ENCODE measurements around the gene ZNRF3.

Gene ZNRF3

DNA sequence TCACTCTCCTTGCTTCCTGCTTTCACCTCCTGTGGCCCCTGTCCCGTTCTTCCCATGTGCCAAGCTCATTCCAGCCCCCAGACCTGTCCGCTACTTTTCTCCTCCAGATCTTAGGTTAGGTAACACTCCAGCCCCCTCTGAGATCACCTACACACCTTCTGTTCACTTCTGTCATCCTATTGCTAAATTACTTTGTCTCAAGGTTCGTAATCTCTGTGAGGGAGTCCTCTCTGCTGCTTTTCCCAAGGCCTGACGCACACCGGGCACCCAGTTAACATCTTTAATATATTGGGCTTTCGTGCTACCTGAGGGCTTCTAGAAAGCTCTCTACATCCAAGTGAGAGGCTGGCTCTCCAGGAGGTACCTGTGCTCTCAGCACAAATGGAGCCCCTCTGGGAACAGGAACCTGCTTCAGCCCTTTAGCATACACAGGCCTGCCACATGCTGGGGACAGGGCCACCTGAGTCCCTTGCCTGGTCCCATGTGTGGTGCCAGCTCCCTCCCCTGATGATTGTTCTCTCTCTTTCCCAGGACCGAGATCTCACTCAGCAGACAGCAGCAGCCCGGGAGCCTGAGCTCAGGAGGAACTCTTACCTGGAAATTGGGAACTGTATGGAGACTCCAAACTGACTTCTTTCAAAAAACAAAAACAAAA lies 169.8 kb downstream of the ZNRF3 start:
- Histone ChIP-seq H3K79me2 (ENCODE audit: control insufficient read depth, insufficient read depth, low read length, unreplicated experiment) (no peaks in the 10 kb centered on the region), H3K4me1 (ENCODE audit: control insufficient read depth, insufficient read depth, low read length, unreplicated experiment) (no peaks in the 10 kb centered on the region), H3K36me3 (ENCODE audit: insufficient read depth, low read length) (no peaks in the 10 kb centered on the region), H3K27me3 (ENCODE audit: insufficient read depth, low read length) (no peaks in the 10 kb centered on the region), H3K4me3 (ENCODE audit: low read depth, low read length) (no peak overlapping the region), H2AFZ (ENCODE audit: low read length, unreplicated experiment) (no peak overlapping the region), H3K27ac (ENCODE audit: low read depth, low read length) (no peak overlapping the region)

DNA sequence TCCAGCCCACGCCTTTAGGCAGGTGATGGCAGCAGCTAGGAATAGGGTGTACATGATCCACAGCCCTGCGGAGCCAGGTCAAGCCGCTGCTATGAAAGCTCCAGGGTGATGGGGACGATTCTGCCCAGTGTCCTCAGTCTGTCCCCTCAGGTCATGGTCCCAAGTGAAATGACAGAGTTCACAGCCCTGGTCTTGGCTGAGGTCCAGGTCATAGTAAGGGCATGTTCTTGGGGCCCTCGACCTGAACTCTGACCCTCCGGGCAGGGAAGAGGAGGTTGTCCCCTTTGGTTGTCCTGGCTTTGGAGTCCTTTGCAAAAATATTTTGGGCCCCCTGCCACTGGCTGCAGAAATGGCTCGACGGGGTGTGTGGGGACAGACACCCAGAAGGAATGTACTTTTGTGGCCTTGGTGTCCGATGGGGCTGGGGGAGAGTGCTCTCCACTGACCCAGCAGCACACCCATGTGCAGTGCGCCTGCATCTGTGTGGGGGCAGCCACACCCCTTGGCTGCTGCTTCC lies 170.9 kb downstream of the ZNRF3 start:
- H3K4me3 ChIP-seq (ENCODE audit: low read depth, low read length): no peak overlapping the region
- H3K27ac ChIP-seq (ENCODE audit: low read depth, low read length): no peak overlapping the region
- H3K79me2 ChIP-seq (ENCODE audit: control insufficient read depth, insufficient read depth, low read length, unreplicated experiment): no peaks in the 10 kb centered on the region
- H2AFZ ChIP-seq (ENCODE audit: low read length, unreplicated experiment): no peak overlapping the region
- no peaks in the 10 kb centered on the region for H3K4me1 ChIP-seq (ENCODE audit: control insufficient read depth, insufficient read depth, low read length, unreplicated experiment)
- no peaks in the 10 kb centered on the region for H3K27me3 ChIP-seq (ENCODE audit: insufficient read depth, low read length)
- no peaks in the 10 kb centered on the region for H3K36me3 ChIP-seq (ENCODE audit: insufficient read depth, low read length)

DNA sequence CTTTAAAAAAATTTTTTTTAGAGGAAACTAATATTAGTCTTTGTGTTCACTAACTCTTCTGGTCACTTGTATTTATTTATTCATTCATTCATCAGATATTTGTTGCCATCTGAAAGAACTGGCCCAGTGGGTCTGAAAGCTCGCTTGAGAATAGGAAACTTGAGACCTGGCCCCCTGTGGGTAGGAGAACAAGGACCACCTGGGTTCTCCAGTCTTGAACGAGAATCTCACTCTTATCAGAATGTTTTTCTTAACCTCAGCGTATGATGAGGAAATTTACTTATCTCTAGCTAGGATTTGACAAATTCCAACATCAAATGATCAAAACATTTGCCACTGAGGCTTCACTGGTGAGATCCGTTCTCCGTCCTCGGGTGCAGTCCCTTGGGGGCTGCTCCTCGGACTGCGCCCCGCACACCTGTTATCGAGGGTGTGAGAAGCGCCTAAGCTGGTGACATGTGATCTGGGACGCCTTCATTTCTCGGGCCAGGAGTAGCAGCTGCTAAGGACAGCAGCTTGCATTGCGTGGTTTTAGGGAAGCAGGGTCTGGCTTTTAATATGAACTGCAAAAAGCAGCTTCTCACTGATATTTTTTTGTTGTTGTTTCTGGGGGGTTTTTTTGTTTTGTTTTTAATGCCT lies 171.9 kb downstream of the ZNRF3 start:
- H2AFZ ChIP-seq (ENCODE audit: low read length, unreplicated experiment): no peak overlapping the region
- no peak overlapping the region for H3K27ac ChIP-seq (ENCODE audit: low read depth, low read length)
- H3K36me3 ChIP-seq (ENCODE audit: insufficient read depth, low read length): no peaks in the 10 kb centered on the region
- no peak overlapping the region for H3K4me3 ChIP-seq (ENCODE audit: low read depth, low read length)
- no peaks in the 10 kb centered on the region for H3K4me1 ChIP-seq (ENCODE audit: control insufficient read depth, insufficient read depth, low read length, unreplicated experiment)
- no peaks in the 10 kb centered on the region for H3K79me2 ChIP-seq (ENCODE audit: control insufficient read depth, insufficient read depth, low read length, unreplicated experiment)
- H3K27me3 ChIP-seq (ENCODE audit: insufficient read depth, low read length): no peaks in the 10 kb centered on the region

DNA sequence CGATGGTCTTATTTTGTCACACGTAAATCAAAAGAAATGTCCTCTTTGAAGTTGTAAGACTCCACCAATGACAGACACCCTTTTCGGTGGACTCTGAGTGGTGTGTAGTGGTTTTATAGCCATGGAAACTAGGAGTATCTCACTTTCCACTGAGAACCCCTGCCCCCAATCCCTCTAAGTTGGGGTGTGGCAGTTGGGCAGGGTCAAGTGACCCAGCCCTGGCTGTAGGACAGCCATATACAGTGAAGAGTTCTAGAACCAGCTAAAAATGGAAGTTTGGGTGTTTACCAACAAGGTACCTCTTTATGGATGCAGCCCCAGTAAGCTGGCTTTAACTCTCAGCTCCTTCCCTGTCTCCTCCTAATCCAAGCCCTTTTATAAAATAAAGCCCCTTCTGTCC lies 173.1 kb downstream of the ZNRF3 start:
- no peaks in the 10 kb centered on the region for H3K4me1 ChIP-seq (ENCODE audit: control insufficient read depth, insufficient read depth, low read length, unreplicated experiment)
- H3K36me3 ChIP-seq (ENCODE audit: insufficient read depth, low read length): no peaks in the 10 kb centered on the region
- no peak overlapping the region for H3K27ac ChIP-seq (ENCODE audit: low read depth, low read length)
- no peaks in the 10 kb centered on the region for H3K27me3 ChIP-seq (ENCODE audit: insufficient read depth, low read length)
- H2AFZ ChIP-seq (ENCODE audit: low read length, unreplicated experiment): no peak overlapping the region
- H3K79me2 ChIP-seq (ENCODE audit: control insufficient read depth, insufficient read depth, low read length, unreplicated experiment): no peaks in the 10 kb centered on the region
- no peak overlapping the region for H3K4me3 ChIP-seq (ENCODE audit: low read depth, low read length)

DNA sequence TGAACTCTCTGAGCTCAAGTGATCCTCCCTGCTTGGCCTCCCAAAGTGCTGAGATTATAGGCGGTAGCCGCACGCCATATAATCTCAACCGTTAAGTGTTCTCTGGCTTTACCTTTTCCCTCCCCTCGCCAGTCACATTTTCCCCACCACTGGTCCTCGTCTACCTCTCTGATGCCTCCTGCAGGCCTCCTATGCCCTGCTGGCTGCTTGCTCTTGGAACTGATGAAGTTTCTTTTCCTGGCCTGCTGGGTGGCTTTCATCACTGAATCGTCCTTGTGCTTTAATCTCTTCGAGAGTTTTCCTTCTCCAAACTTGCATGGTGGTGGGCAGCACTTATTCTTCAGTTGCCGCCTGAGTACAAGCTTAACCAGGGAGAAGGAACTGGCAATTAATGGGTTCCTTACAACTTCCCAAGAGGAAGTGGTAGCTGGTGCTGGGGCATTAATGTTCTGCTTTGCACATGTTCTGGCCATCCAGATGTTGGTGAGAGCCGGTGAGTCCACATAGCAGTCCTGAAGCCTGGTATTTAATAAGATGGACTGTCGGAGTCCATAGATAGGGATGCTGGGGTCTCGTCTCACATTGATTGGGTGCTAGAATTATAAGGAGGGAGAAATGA lies 177.0 kb downstream of the ZNRF3 start:
- H3K27me3 ChIP-seq (ENCODE audit: insufficient read depth, low read length): no peaks in the 10 kb centered on the region
- H3K4me3 ChIP-seq (ENCODE audit: low read depth, low read length): no peak overlapping the region
- H2AFZ ChIP-seq (ENCODE audit: low read length, unreplicated experiment): no peak overlapping the region
- H3K36me3 ChIP-seq (ENCODE audit: insufficient read depth, low read length): no peaks in the 10 kb centered on the region
- H3K79me2 ChIP-seq (ENCODE audit: control insufficient read depth, insufficient read depth, low read length, unreplicated experiment): no peaks in the 10 kb centered on the region
- H3K4me1 ChIP-seq (ENCODE audit: control insufficient read depth, insufficient read depth, low read length, unreplicated experiment): no peaks in the 10 kb centered on the region
- H3K27ac ChIP-seq (ENCODE audit: low read depth, low read length): no peak overlapping the region

DNA sequence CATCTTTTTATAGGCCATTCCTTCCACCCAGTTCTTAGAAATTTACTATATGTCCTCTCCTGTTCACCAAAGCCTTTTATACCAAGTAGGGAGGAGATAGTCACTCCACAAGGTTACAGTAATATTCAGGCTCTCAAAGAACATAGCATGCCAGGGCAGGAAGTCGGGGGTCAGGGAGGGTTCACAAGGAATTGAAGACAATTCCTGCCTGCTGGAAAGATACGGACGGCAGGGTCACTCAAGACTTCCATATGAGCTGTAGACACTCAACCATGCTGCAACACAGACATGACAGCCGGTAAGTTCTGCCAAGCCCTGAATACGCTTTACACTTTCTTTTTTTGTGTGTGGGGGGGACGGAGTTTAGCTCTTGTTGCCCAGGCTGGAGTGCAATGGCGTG lies 177.6 kb downstream of the ZNRF3 start:
- Histone ChIP-seq H3K79me2 (ENCODE audit: control insufficient read depth, insufficient read depth, low read length, unreplicated experiment) (no peaks in the 10 kb centered on the region), H3K27me3 (ENCODE audit: insufficient read depth, low read length) (no peaks in the 10 kb centered on the region; the same call in 1 of the 2 replicates), H2AFZ (ENCODE audit: low read length, unreplicated experiment) (no peak overlapping the region), H3K4me1 (ENCODE audit: control insufficient read depth, insufficient read depth, low read length, unreplicated experiment) (no peaks in the 10 kb centered on the region), H3K27ac (ENCODE audit: low read depth, low read length) (no peak overlapping the region), H3K36me3 (ENCODE audit: insufficient read depth, low read length) (no peaks in the 10 kb centered on the region), H3K4me3 (ENCODE audit: low read depth, low read length) (no peak overlapping the region)

DNA sequence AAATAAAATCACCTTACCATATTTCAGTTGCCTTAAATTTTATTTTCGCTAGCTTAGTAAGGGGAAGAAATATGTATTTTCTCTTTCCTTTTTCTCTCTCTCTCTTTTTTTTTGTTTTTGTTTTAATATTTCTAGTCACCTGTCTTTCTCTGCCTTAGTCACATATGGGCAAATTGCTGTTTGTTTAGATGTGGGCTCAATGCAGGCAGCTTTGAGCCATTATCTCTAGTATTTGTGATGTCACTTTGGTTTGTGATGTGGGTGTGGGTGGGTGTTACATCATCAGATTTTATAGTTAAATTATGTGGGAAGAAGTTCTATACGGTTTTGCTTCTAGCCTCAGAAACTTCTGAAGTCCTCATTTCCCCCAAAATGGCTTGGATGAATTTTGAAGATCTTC lies 178.4 kb downstream of the ZNRF3 start, which contains the start of gene C22orf31:
Gene C22orf31 (minus strand): TSS at position 59 of the 400 bp plus-strand sequence. CDS start 39 bp downstream, at position 20.
- Histone ChIP-seq H3K4me3 (ENCODE audit: low read depth, low read length) (no peak within 1 kb of the TSS), H3K4me1 (ENCODE audit: control insufficient read depth, insufficient read depth, low read length, unreplicated experiment) (no peaks in the 10 kb centered on the region)

DNA sequence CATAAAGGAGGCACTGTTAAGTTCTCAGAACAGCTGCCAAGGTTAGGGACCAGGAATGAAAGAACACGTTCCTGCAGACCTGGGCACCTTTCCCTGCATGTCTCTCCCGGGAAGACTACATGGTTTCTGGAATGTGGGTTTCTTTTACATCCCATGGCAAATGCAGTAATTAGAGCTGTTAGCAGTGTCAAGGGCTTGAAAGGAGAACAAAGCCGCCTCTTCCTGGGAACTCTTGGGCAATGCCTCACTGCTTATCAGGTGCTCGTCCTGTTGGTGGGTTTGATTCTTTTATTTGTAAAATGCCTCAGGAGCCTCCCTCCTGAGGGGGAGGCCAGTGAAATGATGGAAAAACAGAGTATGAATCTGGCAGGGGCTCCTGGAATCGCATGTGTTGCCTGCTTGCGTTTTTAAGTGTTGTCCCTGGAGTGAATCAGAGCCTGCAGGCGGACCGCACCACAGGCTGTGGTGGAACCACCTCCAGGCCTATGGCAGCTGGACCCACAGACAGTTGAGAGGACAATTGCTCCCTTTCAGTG lies 179.0 kb downstream of the ZNRF3 start:
- H3K4me1 ChIP-seq (ENCODE audit: control insufficient read depth, insufficient read depth, low read length, unreplicated experiment): no peaks in the 10 kb centered on the region
- no peak overlapping the region for H3K4me3 ChIP-seq (ENCODE audit: low read depth, low read length)
- no peaks in the 10 kb centered on the region for H3K79me2 ChIP-seq (ENCODE audit: control insufficient read depth, insufficient read depth, low read length, unreplicated experiment)
- no peaks in the 10 kb centered on the region for H3K36me3 ChIP-seq (ENCODE audit: insufficient read depth, low read length)
- no peak overlapping the region for H2AFZ ChIP-seq (ENCODE audit: low read length, unreplicated experiment)
- H3K27ac ChIP-seq (ENCODE audit: low read depth, low read length): no peak overlapping the region
- H3K27me3 ChIP-seq (ENCODE audit: insufficient read depth, low read length): no peaks in the 10 kb centered on the region; the same call in 1 of the 2 replicates

More for the DNA sequence above, 178.4 kb downstream of the ZNRF3 start, which contains the start of gene C22orf31:
- no peak within 1 kb of the TSS for H3K27ac ChIP-seq (ENCODE audit: low read depth, low read length)
- H3K36me3 ChIP-seq (ENCODE audit: insufficient read depth, low read length): no peaks in the 10 kb centered on the region
- H3K79me2 ChIP-seq (ENCODE audit: control insufficient read depth, insufficient read depth, low read length, unreplicated experiment): no peaks in the 10 kb centered on the region
- H2AFZ ChIP-seq (ENCODE audit: low read length, unreplicated experiment): no peak within 1 kb of the TSS
- H3K27me3 ChIP-seq (ENCODE audit: insufficient read depth, low read length): no peaks in the 10 kb centered on the region; the same call in 1 of the 2 replicates

DNA sequence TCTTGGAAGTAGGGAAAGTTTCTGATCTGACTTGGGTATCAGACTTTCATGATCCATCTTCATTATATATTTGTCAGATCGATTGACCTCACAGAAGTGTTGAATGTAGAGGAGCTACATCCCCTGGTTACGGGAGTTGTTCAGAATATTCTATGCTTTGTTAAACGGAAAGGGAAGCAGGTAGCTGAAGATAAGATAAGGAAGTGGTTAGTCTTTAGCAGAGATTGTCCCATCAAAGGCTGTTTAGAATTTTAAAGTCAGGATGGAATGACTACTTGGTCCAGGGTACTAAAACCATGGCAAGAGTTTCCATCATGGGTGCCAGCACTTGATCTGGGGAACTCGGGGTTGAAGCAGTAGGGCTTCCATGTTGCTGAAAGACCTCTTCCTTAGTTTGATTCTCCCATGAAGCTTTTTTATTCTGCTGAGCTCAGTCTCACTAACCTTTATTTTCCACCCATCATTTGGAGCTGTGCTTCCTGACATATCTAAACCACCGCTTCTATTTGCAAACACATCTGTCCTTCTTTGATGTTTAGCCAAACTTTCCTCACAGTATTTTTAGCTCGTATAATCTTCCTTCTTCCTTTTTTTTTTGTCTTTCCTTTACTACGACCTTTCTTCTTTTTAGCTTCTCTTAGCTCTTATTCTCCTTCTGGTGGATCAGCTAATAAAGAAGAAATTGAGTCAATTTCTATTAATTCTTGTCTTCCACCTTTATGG lies 182.3 kb downstream of the ZNRF3 start:
- Histone ChIP-seq H3K27me3 (ENCODE audit: insufficient read depth, low read length) (no peaks in the 10 kb centered on the region; the same call in 1 of the 2 replicates), H3K79me2 (ENCODE audit: control insufficient read depth, insufficient read depth, low read length, unreplicated experiment) (no peaks in the 10 kb centered on the region), H2AFZ (ENCODE audit: low read length, unreplicated experiment) (no peak overlapping the region), H3K4me3 (ENCODE audit: low read depth, low read length) (no peak overlapping the region), H3K36me3 (ENCODE audit: insufficient read depth, low read length) (no peaks in the 10 kb centered on the region), H3K27ac (ENCODE audit: low read depth, low read length) (no peak overlapping the region), H3K4me1 (ENCODE audit: control insufficient read depth, insufficient read depth, low read length, unreplicated experiment) (no peaks in the 10 kb centered on the region)

DNA sequence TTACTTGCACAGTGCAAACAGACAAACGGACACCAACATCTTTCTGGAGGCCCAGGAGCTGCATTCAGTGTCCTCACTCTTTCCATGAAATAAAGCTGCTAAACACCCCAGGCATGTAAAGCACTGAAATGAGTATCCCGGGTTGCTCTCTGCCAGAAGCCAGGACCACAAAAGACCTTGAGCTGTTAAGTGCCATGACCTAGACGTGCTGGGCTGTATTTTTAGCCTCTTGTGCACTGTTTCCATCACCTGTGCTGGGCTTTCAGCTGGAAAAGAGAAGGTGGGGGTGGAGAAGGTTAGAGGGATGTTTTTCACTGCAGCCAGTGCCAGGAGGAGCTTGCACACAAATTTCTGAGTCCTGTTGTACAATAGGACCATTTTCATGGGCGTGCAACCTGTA lies 186.1 kb downstream of the ZNRF3 start:
- peaks cover 3% of the 10 kb centered on the region for H3K4me1 ChIP-seq (ENCODE audit: control insufficient read depth, insufficient read depth, low read length, unreplicated experiment)
- H3K79me2 ChIP-seq (ENCODE audit: control insufficient read depth, insufficient read depth, low read length, unreplicated experiment): no peaks in the 10 kb centered on the region
- peaks cover 14% of the 10 kb centered on the region for H3K27me3 ChIP-seq (ENCODE audit: insufficient read depth, low read length)
- no peak overlapping the region for H3K4me3 ChIP-seq (ENCODE audit: low read depth, low read length)
- no peaks in the 10 kb centered on the region for H3K36me3 ChIP-seq (ENCODE audit: insufficient read depth, low read length)
- no peak overlapping the region for H3K27ac ChIP-seq (ENCODE audit: low read depth, low read length)
- H2AFZ ChIP-seq (ENCODE audit: low read length, unreplicated experiment): no peak overlapping the region

All from ACC112 (cell line).